ENCODE data around the gene UBE2J2. TPM values are rescaled to one million over a fixed set of nuclear protein-coding genes. Genes with fewer than 3 reads are reported as not detected.

Gene UBE2J2
- polyA plus RNA-seq, 1 of the 3 experiments (the other 2 are of a cell fraction) = 47.5 TPM

DNA sequence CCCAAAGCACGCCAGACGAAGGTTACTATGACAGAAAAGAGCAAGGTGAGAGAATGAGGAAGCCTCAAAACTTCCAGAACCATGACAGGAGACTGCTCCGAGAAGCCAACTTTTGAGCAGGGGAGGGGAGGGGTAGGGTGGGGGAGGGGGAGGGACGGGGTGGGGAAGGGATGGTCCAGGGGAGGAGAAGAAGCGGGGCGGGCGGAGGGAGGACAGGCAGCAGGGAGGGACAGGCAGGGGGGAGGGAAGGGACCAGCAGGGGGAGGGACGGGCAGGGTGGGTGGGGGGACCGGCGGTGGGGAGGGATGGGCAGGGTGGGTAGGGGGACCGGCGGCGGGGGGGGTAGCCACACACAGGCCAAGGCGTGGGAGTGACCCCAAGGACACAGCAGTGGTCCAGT lies 48.8 kb upstream of the UBE2J2 start:
- POLR2A ChIA-PET = no interaction called here
- H3K9me3 ChIP-seq = no peaks in the 10 kb centered on the region

More for the DNA sequence above, 48.8 kb upstream of the UBE2J2 start:
- no peak overlapping the region for H3K4me2 ChIP-seq
- peaks cover 2 to 36% of the 10 kb centered on the region in 2 experiments for H3K36me3 ChIP-seq (replicated peaks in 1 of 2; ENCODE audit: control insufficient read depth in 1 of 2, insufficient read depth in 2 of 2, low read length in 1 of 2)
- no peak for DNase-seq
- peaks cover 4 to 24% of the 10 kb centered on the region in 2 experiments; a peak in 2 of 4 replicates for H3K4me1 ChIP-seq (ENCODE audit: control insufficient read depth in 1 of 2, insufficient read depth in 2 of 2, low read depth in 1 of 2, low read length in 1 of 2)
- H2AFZ ChIP-seq (ENCODE audit: low read depth) = no peak overlapping the region
- H3K9ac ChIP-seq = no peak overlapping the region
- WGBS (ENCODE audit: low lambda C conversion rate) = 82% methylated on average over 13 of the region's 14 CpGs
- TF ChIP-seq POLR2AphosphoS5 (IDR thresholded peaks at IDR 0.05; ENCODE audit: low read depth, low read length) (no peak), RAD21 (IDR thresholded peaks at IDR 0.05; ENCODE audit: low read length) (no peak), USF1 (IDR thresholded peaks at IDR 0.05; ENCODE audit: borderline replicate concordance, low read depth) (no peak), YY1 (IDR thresholded peaks at IDR 0.05; ENCODE audit: low read depth) (no peak), MEF2A (IDR thresholded peaks at IDR 0.05; ENCODE audit: borderline replicate concordance, low read depth) (no peak), SMC3 (IDR thresholded peaks at IDR 0.05; ENCODE audit: low read depth, low read length) (no peak), NRF1 (IDR thresholded peaks at IDR 0.05; ENCODE audit: low read depth, low read length) (no peak), JUND (IDR thresholded peaks at IDR 0.05) (no peak), FOSL2 (IDR thresholded peaks at IDR 0.05; ENCODE audit: borderline replicate concordance, low read depth) (no peak), MXI1 (IDR thresholded peaks at IDR 0.05; ENCODE audit: low read depth, low read length) (no peak), TAF1 (IDR thresholded peaks at IDR 0.05; ENCODE audit: borderline replicate concordance, low read depth, low read length) (no peak), TEAD4 (IDR thresholded peaks at IDR 0.05; ENCODE audit: borderline replicate concordance, insufficient read depth) (no peak), ELF1 (IDR thresholded peaks at IDR 0.05) (no peak), FOXJ3 (CRISPR knock-in tag; IDR thresholded peaks at IDR 0.05) (no peak)
- TF ChIP-seq, protein P1, sequence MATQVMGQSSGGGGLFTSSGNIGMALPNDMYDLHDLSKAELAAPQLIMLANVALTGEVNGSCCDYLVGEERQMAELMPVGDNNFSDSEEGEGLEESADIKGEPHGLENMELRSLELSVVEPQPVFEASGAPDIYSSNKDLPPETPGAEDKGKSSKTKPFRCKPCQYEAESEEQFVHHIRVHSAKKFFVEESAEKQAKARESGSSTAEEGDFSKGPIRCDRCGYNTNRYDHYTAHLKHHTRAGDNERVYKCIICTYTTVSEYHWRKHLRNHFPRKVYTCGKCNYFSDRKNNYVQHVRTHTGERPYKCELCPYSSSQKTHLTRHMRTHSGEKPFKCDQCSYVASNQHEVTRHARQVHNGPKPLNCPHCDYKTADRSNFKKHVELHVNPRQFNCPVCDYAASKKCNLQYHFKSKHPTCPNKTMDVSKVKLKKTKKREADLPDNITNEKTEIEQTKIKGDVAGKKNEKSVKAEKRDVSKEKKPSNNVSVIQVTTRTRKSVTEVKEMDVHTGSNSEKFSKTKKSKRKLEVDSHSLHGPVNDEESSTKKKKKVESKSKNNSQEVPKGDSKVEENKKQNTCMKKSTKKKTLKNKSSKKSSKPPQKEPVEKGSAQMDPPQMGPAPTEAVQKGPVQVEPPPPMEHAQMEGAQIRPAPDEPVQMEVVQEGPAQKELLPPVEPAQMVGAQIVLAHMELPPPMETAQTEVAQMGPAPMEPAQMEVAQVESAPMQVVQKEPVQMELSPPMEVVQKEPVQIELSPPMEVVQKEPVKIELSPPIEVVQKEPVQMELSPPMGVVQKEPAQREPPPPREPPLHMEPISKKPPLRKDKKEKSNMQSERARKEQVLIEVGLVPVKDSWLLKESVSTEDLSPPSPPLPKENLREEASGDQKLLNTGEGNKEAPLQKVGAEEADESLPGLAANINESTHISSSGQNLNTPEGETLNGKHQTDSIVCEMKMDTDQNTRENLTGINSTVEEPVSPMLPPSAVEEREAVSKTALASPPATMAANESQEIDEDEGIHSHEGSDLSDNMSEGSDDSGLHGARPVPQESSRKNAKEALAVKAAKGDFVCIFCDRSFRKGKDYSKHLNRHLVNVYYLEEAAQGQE (IDR thresholded peaks at IDR 0.05; ENCODE audit: low read depth, low read length) = no peak
- TF ChIP-seq, protein P2, sequence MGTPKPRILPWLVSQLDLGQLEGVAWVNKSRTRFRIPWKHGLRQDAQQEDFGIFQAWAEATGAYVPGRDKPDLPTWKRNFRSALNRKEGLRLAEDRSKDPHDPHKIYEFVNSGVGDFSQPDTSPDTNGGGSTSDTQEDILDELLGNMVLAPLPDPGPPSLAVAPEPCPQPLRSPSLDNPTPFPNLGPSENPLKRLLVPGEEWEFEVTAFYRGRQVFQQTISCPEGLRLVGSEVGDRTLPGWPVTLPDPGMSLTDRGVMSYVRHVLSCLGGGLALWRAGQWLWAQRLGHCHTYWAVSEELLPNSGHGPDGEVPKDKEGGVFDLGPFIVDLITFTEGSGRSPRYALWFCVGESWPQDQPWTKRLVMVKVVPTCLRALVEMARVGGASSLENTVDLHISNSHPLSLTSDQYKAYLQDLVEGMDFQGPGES (IDR thresholded peaks at IDR 0.05; ENCODE audit: low read depth, low read length) = no peak
- H3K9me2 ChIP-seq = no peaks in the 10 kb centered on the region
- peaks cover 54% of the 10 kb centered on the region for H4K20me1 ChIP-seq (ENCODE audit: insufficient read depth)
- H3F3A ChIP-seq (replicated peaks; ENCODE audit: insufficient read depth) = peaks cover 12% of the 10 kb centered on the region
- CTCF ChIA-PET = no interaction called here
- no peaks in the 10 kb centered on the region for H3K27me3 ChIP-seq (ENCODE audit: insufficient read depth)
- H3K4me3 ChIP-seq (ENCODE audit: low read depth in 2 of 2, low read length in 1 of 2) = no peak overlapping the region
- no peak overlapping the region for H3K27ac ChIP-seq (ENCODE audit: low read depth in 2 of 2, low read length in 1 of 2)
- peaks cover 80% of the 10 kb centered on the region for H3K79me2 ChIP-seq (ENCODE audit: insufficient read depth)

Data from SK-N-SH (cell line).